Measurements from ENCODE around the gene MYCL. TPM values are rescaled to one million over a fixed set of nuclear protein-coding genes. Genes with fewer than 3 reads are reported as not detected.

The MYCL gene
- total and polyA plus RNA-seq, 2 of the 8 experiments (the other 6 are each of a cell fraction or from before 2014, with no cell fraction given), result 20.3 to 28.8 TPM

DNA sequence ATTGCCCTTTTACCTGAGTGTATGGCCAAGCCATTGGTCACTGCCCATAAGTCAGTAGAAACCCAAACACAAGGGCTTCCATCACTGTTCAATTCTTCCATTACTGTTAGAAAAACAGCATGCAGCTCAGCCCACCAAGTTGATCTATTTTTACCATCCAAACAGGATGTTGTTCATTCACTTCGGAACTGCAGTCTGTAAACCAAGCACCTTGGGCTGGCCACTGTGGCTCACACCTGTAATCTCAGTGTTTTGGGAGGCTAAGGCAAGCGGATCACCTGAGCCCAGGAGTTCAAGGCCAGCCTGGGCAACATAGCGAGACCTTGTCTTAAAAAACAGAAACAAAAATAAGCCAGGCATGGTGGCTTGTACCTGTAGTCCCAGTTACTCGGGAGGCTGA, 44.5 kb upstream of the MYCL start (continued):
- TF ChIP-seq CREB1 (IDR thresholded peaks at IDR 0.05), result no peak

All from H1 (cell line).